Mesodermal cell (in vitro differentiated cells): ENCODE results near the gene FIBP.
A peak's percentile ranks its signal among the peaks of the same experiment; 100 is the strongest.
"Not testable (repeated sequence)": the region's sequence is repeated elsewhere in the genome, so short reads cannot be mapped to it uniquely, and the experiment has no call there.

Experiments used
- H3K27ac ChIP-seq: 2 replicates; pipeline ENCODE4 v1.7.0; 2013; ENCODE audit warnings: mild to moderate bottlenecking, low read depth, low read length, moderate library complexity; ENCODE audit not compliant: severe bottlenecking
- H3K36me3 ChIP-seq: 2 replicates; pipeline ENCODE4 v1.7.1; 2013; ENCODE audit warnings: mild to moderate bottlenecking, low read length, moderate library complexity; ENCODE audit not compliant: control insufficient read depth, insufficient read depth
- H3K4me1 ChIP-seq: one replicate; pipeline ENCODE4 v1.7.1; 2013; ENCODE audit warnings: mild to moderate bottlenecking, low read length; ENCODE audit not compliant: insufficient read depth, control insufficient read depth, poor library complexity, severe bottlenecking
- H3K4me3 ChIP-seq: 2 replicates; pipeline ENCODE4 v1.7.0; 2013; ENCODE audit warnings: low read length, control low read depth, mild to moderate bottlenecking; ENCODE audit not compliant: insufficient read depth, poor library complexity, severe bottlenecking; ENCODE audit errors: extremely low read depth
- H3K9me3 ChIP-seq: 2 replicates; pipeline ENCODE4 v1.7.1; 2013; ENCODE audit warnings: mild to moderate bottlenecking, low read length, moderate library complexity; ENCODE audit not compliant: control insufficient read depth
- WGBS, 2 experiments: methylation state at CpG; one replicate each; pipeline ENCODE4 v1.1.5; 2013; ENCODE audit warnings: missing lambda C conversion rate in 2 of 2; ENCODE audit not compliant: insufficient coverage in 2 of 2; 5-methylcytosine and 5-hydroxymethylcytosine counted together

FIBP gene

DNA sequence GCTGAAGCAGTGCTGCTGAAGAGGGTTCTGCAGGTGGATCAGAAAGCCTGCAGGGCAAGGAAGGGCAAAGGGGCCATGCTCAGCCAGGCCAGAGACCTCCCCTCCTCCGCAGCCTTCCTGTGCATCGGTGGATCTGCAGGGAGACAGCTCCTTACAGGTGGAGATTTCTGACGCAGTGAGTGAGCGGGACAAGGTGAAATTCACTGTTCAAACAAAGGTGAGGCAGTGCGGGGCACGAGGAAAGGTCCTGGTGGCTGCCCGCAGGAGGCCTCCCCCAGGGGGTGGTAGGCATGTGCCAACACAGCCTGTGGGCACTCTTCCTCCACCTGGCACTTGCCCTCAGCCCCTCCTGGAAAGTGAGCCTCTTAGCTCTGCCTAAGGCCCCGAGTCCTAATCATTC is 38.9 kb downstream of the FIBP start:
- H3K4me3 ChIP-seq = no peak overlapping the region
- no peaks in the 10 kb centered on the region for H3K4me1 ChIP-seq
- peaks cover 34% of the 10 kb centered on the region for H3K36me3 ChIP-seq
- H3K9me3 ChIP-seq = no peaks in the 10 kb centered on the region
- 83% methylated on average over 7 of the region's 8 CpGs for WGBS, 2 experiments
- no peak overlapping the region for H3K27ac ChIP-seq

DNA sequence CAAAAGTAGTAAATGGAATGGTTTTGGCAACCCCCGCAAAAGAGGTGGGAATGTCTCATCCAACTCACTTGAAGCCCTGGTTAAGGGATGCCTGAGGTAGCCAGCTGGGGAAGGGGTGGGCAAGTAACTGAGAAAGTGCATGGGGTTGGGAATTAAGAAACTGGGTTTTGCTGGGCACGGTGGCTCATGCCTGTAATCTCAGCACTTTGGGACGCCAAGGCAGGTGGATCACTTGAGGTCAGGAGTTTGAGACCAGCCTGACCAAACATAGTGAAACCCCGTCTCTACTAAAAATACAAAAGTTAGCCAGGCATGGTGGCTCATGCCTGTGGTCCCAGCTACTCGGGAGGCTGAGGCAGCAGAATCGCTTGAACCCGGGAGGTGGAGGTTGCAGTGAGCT is 39.6 kb downstream of the FIBP start:
- 74 to 77% methylated on average over 7 of the region's 7 CpGs for WGBS, 2 experiments
- not testable (repeated sequence) for H3K4me3 ChIP-seq, H3K4me1 ChIP-seq, H3K9me3 ChIP-seq, H3K27ac ChIP-seq
- peaks cover 27% of the 10 kb centered on the region for H3K36me3 ChIP-seq

DNA sequence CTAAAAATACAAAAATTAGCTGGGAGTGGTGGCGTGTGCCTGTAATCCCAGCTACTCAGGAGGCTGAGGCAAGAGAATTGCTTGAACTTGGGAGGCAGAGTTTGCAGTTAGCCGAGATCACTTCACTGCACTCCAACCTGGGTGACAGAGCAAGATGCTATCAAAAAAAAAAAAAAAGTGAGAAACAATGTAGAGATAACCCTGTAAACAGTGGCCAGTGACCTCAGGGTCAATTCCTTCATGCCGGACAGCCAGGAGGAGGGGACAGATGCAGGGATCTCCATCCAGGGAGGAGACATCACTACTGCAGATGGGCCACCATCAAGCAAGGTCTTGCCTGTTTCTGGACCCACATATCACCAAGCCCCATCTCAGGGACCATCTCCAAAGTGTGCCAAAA is 40.5 kb downstream of the FIBP start:
- Histone ChIP-seq H3K27ac (no peak overlapping the region), H3K9me3 (no peaks in the 10 kb centered on the region), H3K4me1 (no peaks in the 10 kb centered on the region), H3K4me3 (no peak overlapping the region), H3K36me3 (peaks cover 18% of the 10 kb centered on the region)
- 90 to 97% methylated on average over 3 of the region's 3 CpGs for WGBS, 2 experiments

DNA sequence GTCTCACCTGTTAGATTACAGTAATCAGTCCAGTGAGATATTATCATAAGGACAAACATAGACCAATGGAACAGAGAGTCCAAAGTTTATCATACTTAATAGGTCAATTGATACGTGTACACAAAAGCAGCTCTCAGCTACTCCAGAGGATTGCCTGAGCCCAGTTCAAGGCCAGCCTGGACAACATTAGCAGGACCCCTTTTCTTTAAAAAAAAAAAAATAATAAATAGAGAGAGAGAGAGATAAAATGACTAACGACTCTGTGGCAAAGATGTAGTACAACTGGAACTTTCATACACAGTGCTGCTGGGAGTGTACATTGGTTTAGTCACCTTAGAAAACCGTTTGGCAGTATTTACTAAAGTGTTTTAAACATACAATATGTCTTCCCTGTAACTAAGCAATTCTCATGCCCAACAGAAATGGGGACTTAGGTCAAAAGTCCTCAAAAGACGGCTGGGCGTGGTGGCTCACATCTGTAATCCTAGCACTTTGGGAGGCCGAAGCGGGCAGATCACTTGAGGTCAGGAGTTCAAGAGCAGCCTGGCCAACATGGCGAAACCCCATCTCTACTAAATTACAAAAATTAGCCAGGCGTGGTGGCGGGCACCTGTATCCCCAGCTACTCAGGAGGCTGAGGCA is 43.9 kb downstream of the FIBP start:
- Histone ChIP-seq H3K27ac (no peak overlapping the region), H3K36me3 (no peaks in the 10 kb centered on the region), H3K4me1 (no peaks in the 10 kb centered on the region), H3K9me3 (no peaks in the 10 kb centered on the region), H3K4me3 (no peak overlapping the region)
- WGBS, 2 experiments = 97 to 98% methylated on average over 5 to 8 of the region's 10 CpGs

DNA sequence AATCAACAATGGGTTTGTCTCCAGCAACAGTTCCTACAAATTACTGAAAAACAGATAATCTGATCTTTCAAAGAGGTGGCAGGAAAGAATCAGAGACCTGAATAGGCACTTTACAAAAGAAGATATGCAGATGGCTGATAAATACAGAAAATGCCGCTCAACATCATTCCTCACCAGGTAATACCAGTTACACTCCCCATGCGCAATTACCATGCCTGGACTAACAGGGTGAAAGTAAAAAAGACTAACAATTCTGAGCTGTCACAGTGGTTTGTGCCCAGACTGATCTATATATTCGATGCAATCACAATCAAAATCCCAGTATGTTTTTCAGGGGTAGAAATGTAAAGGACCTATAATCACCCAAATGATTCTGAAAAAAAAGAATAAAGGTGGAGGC is 44.5 kb downstream of the FIBP start:
- WGBS, 2 experiments = no CpG with 5 or more reads among the region's 3 CpGs
- H3K4me3 ChIP-seq = no peak overlapping the region
- H3K27ac ChIP-seq = no peak overlapping the region
- H3K36me3 ChIP-seq = no peaks in the 10 kb centered on the region
- no peaks in the 10 kb centered on the region for H3K4me1 ChIP-seq
- H3K9me3 ChIP-seq = no peaks in the 10 kb centered on the region

DNA sequence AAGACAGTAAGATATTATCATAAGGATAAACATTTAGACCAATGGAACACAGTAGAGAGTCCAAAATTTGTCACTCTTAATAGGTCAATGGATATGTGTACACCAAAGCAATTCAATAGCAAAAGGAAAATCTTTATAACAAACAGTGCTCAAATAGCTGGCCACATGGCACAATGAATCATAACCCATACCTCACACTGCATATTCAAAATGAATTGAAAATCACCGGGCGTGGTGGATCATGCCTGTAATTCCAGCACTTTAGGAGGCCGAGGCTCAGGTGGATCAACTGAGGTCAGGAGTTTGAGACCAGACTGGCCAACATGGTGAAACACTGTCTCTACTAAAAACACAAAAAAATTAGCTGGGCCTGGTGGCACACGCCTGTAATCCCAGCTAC is 46.1 kb downstream of the FIBP start:
- Histone ChIP-seq H3K27ac (no peak overlapping the region), H3K36me3 (no peaks in the 10 kb centered on the region), H3K9me3 (no peaks in the 10 kb centered on the region), H3K4me3 (no peak overlapping the region), H3K4me1 (no peaks in the 10 kb centered on the region)
- WGBS, 2 experiments = 94 to 95% methylated on average over 4 of the region's 4 CpGs

DNA sequence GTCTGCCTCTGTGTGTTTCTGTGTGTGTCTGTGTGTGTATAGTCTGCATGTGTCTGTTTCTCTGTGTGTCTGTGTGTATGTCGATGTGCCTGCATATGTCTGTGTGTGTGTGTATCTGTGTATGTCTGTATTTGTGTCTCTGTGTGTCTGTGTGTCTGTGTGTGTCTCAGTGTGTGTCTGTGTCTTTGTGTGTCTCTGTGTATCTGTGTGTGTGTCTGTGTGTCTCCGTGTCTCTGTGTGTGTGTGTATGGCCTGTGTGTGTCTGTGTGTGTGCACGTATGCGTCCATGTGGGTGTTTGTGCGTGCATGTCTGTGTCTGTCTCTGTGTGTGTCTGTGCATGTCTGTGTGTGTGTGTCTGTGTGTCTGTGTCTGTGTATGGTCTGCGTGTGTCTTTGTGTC is 54.1 kb downstream of the FIBP start:
- WGBS, 2 experiments = 58 to 66% methylated on average over 6 of the region's 6 CpGs

More for the DNA sequence above, 54.1 kb downstream of the FIBP start:
- no peaks in the 10 kb centered on the region for H3K9me3 ChIP-seq
- H3K4me3 ChIP-seq = peak overlapping the region; percentile 53
- H3K27ac ChIP-seq = no peak overlapping the region
- no peaks in the 10 kb centered on the region for H3K36me3 ChIP-seq
- peaks cover 4% of the 10 kb centered on the region for H3K4me1 ChIP-seq
